Measurements from ENCODE around the gene HLA-C.
"Not testable (repeated sequence)": the region's sequence is repeated elsewhere in the genome, so short reads cannot be mapped to it uniquely, and the experiment has no call there.

Gene HLA-C

DNA sequence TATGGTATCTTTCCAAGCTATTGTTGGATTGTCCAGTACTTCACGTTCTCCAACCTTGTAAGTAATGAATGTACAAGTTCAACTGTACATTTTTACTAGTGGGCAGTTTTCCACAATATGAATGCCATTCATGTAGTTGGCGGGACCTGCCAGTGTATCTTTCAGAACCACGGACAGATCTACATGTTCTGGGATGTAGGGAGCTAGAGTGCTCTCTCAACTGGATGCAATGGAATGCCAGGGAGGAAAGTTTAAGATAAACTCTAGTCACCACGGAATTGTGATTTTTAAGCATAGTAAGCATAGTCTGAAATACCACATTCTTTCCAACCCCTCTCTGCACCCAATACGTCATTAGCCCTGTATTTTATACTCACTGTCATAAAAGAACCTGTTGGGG, 21.5 kb upstream of the HLA-C start:
- TF ChIP-seq, protein P1, sequence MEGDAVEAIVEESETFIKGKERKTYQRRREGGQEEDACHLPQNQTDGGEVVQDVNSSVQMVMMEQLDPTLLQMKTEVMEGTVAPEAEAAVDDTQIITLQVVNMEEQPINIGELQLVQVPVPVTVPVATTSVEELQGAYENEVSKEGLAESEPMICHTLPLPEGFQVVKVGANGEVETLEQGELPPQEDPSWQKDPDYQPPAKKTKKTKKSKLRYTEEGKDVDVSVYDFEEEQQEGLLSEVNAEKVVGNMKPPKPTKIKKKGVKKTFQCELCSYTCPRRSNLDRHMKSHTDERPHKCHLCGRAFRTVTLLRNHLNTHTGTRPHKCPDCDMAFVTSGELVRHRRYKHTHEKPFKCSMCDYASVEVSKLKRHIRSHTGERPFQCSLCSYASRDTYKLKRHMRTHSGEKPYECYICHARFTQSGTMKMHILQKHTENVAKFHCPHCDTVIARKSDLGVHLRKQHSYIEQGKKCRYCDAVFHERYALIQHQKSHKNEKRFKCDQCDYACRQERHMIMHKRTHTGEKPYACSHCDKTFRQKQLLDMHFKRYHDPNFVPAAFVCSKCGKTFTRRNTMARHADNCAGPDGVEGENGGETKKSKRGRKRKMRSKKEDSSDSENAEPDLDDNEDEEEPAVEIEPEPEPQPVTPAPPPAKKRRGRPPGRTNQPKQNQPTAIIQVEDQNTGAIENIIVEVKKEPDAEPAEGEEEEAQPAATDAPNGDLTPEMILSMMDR (IDR thresholded peaks at IDR 0.05; ENCODE audit: control insufficient read depth, extremely low read depth, insufficient read depth) = no peak
- no peak overlapping the region for H3K4me3 ChIP-seq (ENCODE audit: low read depth, low read length)
- no peak for DNase-seq (ENCODE audit: low read depth)

DNA sequence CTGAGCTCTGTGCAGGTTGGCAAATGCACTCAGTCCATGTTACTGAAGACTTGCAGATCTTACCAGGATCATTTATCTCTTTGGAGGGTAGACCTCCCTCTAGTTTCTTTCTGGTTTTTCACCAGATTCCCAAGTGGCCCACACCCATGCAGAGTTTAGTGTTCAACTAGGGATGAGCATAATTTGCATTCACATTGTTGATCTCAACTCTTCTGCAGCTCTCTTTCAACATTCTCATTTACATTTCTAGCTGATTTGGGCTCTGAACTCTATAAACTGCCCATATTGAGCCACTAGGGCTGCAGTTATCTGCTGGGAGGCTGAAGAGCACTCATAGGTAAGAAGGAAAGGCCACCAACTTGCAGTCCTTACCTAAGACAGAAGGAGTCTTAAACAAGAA, 17.9 kb upstream of the HLA-C start:
- no peak overlapping the region for H3K4me3 ChIP-seq (ENCODE audit: low read depth, low read length)
- TF ChIP-seq, protein P1 (IDR thresholded peaks at IDR 0.05; ENCODE audit: control insufficient read depth, extremely low read depth, insufficient read depth) = no peak
- no peak for DNase-seq (ENCODE audit: low read depth)

DNA sequence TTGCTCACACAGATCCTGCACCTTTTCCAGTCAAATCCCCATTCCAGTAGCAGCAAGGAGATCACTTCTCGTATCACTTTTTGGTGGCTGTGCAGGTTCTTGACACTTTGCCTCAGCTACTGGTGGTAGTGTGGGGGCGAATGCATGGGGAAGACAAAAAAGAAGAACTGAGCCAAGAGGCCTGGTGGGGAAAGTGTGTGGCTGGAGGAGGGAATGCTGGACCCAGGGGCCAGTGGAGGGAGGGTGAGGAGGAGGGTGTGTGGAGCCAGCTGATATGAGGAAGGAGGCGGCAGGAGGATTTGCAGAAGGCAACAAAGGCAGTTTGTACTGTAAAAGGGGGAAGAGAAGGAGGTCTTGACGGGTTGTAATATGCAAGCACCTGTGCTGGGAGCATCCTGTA, 15.7 kb upstream of the HLA-C start:
- no peak overlapping the region for H3K4me3 ChIP-seq (ENCODE audit: low read depth, low read length)
- TF ChIP-seq, protein P1 (IDR thresholded peaks at IDR 0.05; ENCODE audit: control insufficient read depth, extremely low read depth, insufficient read depth) = no peak
- no peak for DNase-seq (ENCODE audit: low read depth)

DNA sequence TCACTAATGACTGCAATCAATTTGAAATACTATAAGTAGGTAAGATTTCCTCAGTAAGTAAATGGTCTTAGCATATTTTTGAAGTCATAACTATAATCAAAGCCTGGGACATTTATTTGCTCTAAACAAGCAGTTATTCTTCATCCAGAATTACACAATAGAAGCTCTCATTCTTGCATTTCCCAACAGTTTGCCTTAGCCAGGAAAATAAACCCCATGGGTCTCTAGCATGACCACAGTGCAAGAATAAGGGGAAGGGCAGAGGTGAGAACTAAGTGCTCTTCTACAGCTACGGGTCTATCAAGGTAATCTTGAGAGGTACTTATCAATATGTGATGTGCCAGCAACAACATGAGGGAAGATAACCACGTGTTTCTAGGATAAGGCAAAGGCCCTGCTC, 14.1 kb upstream of the HLA-C start:
- no peak overlapping the region for H3K4me3 ChIP-seq (ENCODE audit: low read depth, low read length)
- no peak for DNase-seq (ENCODE audit: low read depth)
- TF ChIP-seq, protein P1 (IDR thresholded peaks at IDR 0.05; ENCODE audit: control insufficient read depth, extremely low read depth, insufficient read depth) = no peak

DNA sequence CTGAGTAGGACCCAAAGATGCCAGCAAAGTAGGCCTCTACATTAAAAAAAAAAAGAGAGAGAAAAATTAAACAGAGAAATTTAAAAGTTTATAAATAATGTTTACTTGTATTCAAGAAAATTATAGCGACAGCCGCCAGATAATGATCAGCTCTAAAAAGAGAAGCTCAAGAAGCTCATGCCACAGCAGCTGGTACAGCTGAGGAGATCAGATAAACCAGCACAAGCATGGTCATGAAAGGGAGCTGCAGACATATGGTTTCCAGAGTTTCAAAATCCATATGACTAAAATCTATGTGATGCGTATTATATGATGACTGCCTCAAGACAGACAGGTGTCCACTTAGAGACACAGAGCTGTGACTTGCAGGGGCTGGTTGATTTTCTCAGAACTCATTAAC, 13.6 kb upstream of the HLA-C start:
- H3K4me3 ChIP-seq (ENCODE audit: low read depth, low read length) = no peak overlapping the region
- no peak for DNase-seq (ENCODE audit: low read depth)

DNA sequence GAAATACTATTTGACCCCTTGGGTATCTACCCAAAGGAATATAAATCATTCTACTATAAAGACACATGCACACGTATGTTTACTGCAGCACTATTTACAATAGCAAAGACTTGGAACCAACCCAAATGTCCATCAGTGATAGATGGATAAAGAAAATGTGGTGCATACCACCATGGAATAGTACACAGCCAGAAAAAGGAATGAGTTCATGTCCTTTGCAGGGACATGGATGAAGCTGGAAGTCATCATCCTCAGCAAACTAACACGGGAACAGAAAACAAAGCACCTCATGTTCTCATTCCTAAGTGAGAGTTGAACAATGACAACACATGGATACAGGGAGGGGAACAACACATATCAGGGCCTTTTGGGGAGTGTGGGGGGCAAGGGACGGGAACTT, 7.8 kb upstream of the HLA-C start:
- not testable (repeated sequence) for DNase-seq (ENCODE audit: low read depth); H3K4me3 ChIP-seq (ENCODE audit: low read depth, low read length)

More for the DNA sequence above, 13.6 kb upstream of the HLA-C start:
- TF ChIP-seq, protein P1 (IDR thresholded peaks at IDR 0.05; ENCODE audit: control insufficient read depth, extremely low read depth, insufficient read depth) = no peak

DNA sequence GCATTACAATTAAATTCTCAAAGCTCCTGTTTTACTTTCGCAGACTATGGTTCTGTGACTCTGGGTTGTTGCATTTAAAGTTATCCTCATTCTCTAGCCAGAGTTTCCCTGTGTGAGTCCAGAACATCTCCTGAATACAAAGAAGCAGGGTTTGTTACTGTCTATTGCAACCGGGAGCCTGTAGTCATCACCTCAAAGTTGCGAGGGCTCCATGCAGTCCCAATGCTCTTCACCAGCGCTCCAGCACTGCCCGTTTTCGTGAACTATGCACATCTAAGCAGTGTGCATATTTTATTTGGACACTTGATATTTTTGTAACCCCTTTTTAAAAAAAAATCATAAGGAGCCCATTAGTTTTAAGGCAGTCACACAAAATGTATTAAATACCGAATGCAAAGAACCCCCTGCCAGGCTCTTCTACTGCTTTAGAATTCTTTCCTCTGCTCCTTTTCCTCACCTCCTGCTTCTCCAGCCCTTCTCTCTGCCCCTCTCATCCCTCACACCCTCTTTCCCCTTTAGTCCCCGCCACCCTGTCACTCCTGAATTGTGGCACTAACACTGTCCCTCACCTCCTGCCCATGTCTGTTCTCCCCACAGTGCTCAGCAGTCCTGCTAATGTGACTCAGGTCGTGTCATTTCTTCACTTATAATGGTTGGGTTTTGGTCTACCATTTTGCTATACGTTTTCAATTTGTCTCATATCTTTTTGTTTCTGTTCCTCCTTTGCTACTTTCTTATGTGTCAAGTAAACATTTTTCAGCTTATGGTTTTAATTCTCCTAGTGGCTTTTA, 1.1 kb upstream of the HLA-C start:
- DNase-seq (ENCODE audit: low read depth) = no peak
- H3K4me3 ChIP-seq (ENCODE audit: low read depth, low read length) = no peak overlapping the region
- TF ChIP-seq, protein P1 (IDR thresholded peaks at IDR 0.05; ENCODE audit: control insufficient read depth, extremely low read depth, insufficient read depth) = no peak
